Cardiac fibroblast (primary cell): ENCODE results near the gene HBA1.
"Not testable (repeated sequence)": the region's sequence is repeated elsewhere in the genome, so short reads cannot be mapped to it uniquely, and the experiment has no call there.

Experiments used
- DNase-seq, 2 donors: peaks; one replicate each; pipeline versions ENCODE4 v3.0.0 to v3.0.0-alpha.2; 2010; ENCODE audit warnings: low read depth in 2 of 2
- H3K4me3 ChIP-seq, 2 donors: replicated peaks in 1 of 2; 1 replicate in 1 of 2; 2 replicates in 1 of 2; pipeline ENCODE4 v1.5.1; 2011; ENCODE audit warnings: low read depth in 2 of 2, low read length in 2 of 2, mild to moderate bottlenecking in 2 of 2, moderate library complexity in 1 of 2
- TF ChIP-seq, protein P1 (sequence below): IDR thresholded peaks from one replicate; pipeline ENCODE4 v1.5.1; 2011; ENCODE audit warnings: low read depth, mild to moderate bottlenecking, low read length, inconsistent platforms

Gene HBA1

DNA sequence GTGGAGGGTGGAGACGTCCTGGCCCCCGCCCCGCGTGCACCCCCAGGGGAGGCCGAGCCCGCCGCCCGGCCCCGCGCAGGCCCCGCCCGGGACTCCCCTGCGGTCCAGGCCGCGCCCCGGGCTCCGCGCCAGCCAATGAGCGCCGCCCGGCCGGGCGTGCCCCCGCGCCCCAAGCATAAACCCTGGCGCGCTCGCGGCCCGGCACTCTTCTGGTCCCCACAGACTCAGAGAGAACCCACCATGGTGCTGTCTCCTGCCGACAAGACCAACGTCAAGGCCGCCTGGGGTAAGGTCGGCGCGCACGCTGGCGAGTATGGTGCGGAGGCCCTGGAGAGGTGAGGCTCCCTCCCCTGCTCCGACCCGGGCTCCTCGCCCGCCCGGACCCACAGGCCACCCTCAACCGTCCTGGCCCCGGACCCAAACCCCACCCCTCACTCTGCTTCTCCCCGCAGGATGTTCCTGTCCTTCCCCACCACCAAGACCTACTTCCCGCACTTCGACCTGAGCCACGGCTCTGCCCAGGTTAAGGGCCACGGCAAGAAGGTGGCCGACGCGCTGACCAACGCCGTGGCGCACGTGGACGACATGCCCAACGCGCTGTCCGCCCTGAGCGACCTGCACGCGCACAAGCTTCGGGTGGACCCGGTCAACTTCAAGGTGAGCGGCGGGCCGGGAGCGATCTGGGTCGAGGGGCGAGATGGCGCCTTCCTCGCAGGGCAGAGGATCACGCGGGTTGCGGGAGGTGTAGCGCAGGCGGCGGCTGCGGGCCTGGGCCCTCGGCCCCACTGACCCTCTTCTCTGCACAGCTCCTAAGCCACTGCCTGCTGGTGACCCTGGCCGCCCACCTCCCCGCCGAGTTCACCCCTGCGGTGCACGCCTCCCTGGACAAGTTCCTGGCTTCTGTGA is at the start of gene HBA1:
TSS of gene HBA1 (plus strand) at position 204 of the 906 bp plus-strand sequence. CDS start at position 241, 37 bp downstream.
- not testable (repeated sequence) for H3K4me3 ChIP-seq, DNase-seq

DNA sequence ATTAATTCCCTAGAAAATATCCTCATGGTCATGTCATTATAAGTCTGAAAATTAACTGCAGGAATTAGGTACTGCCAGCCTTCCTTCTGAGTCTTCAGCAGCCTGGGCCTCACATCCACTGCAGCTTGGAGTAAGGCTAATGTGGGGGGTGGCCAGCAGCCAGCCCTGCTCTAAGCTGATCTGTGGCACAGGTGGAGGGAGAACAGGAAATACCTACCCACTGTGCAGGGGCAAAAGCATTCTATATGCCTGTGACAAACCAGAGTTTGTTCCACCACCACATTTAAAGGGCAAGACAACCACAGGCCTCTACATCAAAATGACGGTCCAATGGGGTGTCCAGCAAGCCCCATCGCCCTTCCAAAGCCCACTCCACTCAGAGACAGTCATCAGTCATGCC is 47.4 kb upstream of the HBA1 start:
- no peak overlapping the region for H3K4me3 ChIP-seq
- DNase-seq, result no peak
- TF ChIP-seq, protein P1, sequence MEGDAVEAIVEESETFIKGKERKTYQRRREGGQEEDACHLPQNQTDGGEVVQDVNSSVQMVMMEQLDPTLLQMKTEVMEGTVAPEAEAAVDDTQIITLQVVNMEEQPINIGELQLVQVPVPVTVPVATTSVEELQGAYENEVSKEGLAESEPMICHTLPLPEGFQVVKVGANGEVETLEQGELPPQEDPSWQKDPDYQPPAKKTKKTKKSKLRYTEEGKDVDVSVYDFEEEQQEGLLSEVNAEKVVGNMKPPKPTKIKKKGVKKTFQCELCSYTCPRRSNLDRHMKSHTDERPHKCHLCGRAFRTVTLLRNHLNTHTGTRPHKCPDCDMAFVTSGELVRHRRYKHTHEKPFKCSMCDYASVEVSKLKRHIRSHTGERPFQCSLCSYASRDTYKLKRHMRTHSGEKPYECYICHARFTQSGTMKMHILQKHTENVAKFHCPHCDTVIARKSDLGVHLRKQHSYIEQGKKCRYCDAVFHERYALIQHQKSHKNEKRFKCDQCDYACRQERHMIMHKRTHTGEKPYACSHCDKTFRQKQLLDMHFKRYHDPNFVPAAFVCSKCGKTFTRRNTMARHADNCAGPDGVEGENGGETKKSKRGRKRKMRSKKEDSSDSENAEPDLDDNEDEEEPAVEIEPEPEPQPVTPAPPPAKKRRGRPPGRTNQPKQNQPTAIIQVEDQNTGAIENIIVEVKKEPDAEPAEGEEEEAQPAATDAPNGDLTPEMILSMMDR, result no peak

DNA sequence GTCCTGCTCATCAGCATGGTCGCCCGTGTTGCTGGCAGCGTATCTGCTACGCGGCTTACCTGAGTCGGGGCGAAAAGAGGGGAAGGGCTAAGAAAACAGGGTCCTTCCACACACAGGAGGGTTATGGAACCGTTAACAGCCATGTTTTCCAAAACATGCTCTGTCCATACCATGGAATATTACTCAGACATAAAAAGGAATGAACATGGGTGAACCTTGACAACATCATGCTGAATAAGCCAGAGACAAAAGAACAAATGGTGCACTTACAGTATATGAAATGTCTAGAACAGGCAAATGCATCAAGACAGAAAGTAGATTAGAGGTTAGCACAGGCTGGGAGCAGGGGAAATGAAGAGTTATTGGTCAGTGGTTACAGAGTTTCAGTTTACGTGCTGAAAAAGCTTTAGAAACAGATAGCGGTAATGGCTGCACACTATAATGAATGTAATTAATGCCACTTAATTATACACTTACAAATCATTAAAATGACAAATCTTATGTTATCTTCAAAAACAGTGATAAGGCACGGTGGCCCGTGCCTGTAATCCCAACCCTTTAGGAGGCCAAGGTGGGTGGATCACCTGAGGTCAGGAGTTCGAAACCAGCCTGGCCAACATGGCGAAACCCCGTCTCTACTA is 45.8 kb upstream of the HBA1 start:
- TF ChIP-seq, protein P1, result no peak
- no peak overlapping the region for H3K4me3 ChIP-seq
- no peak for DNase-seq

DNA sequence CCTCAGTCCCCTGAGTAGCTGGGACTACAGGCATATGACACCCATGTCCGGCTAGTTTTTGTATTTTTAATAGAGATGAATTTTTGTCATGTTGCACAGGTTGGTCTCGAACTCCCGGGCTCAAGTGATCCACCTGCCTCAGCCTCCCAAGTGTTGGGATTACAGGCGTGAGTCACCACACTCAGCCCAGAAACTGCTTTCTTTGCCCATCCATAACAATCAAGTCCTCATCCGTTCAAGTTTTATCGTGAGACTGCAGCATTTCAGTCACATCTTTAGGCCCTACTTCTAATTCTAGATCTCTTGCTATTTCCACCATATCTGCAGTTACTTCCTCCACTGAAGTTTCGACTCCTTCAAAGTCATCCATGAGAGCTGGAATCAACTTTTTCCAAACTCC is 44.4 kb upstream of the HBA1 start:
- TF ChIP-seq, protein P1, result no peak
- no peak for DNase-seq
- H3K4me3 ChIP-seq, result no peak overlapping the region

DNA sequence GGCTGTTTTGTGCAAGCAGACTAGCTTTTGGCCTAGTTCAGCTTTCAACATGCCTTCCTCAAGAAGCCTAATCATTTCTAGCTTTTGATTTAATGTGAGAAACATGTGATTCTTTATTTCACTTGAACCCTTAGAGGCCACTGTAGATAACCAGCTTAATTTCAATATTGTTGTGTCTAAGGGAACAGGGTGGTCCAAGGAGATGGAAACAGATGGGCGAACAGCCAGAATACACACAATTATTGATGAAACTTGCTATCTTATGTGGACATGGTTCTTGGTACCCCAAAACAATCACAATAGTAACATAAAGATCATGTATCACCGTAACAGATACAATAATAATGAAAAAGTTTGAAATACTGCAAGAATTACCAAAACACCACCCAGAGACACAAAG is 42.8 kb upstream of the HBA1 start:
- TF ChIP-seq, protein P1, result no peak
- no peak for DNase-seq
- H3K4me3 ChIP-seq, result no peak overlapping the region

DNA sequence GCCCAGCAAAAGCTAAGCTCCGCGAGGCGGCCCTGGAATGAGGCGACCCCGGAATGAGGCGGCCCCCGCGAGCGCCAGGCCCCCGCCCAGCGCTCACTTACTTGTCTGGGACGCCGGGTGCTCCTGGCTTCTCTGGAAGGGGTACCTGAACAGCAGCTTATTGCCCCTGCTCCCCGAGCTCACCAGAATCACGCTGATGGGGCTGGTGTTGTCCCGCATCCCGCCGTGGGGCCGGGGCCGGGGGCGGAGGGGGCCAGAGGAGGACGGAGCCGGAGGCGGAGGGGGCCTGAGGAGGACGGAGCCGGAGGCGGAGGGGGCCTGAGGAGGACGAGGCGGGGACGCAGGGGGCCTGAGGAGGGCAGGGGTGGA is 38.4 kb upstream of the HBA1 start:
- TF ChIP-seq, protein P1, result no peak
- DNase-seq, result peak in 1 of 2 donors; percentile 15
- peak overlapping the region; percentile 70 to 73 for H3K4me3 ChIP-seq

DNA sequence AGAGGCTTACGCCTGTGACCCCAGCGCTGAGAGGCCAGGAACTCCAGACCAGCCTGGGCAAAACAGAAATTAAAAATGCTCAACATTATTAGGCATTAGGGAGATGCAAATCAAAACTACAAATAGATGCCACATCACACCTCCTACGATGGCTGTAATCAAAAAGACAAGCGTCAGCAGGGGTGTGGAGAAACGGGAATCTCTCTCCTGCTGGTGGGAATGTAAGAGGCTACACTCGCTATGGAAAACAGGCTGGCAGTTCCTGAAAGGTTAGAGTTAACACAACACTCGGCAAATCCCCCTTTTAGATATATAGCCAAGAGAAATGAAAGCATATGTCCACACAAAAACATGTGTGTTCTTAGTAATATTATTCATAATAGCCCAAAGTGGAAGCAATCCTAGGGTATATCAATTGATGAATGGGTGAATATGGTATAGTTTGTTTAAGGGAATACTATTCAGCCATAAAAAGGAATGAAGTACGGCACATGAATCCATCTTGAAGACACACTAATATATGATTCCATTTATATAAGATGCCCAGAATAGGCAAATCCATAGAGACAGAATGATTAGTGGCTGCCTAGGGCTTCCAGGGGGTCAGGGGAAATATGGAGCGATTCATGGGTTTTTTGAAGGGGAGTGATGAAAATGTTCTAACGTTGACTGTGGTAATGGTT is 36.2 kb upstream of the HBA1 start:
- DNase-seq, result no peak
- no peak overlapping the region for H3K4me3 ChIP-seq
- TF ChIP-seq, protein P1, result no peak
